ENCODE measurements around the gene DDX24. TPM values are rescaled to one million over a fixed set of nuclear protein-coding genes. Genes with fewer than 3 reads are reported as not detected.

DDX24 gene
- polyA plus RNA-seq, 3 donors: 51.2 to 68.0 (median 53.8) TPM

GRCh38 chr14:94042433-94043091 lies 38.4 kb downstream of the DDX24 start:
- no peak overlapping the region for H3K4me2 ChIP-seq (replicated peaks; ENCODE audit: extremely low read depth, low read length, poor library complexity, severe bottlenecking)
- TF ChIP-seq CTCF (IDR thresholded peaks at IDR 0.05): no peak
- no peak overlapping the region for H3K27ac ChIP-seq (ENCODE audit: low read depth in 1 of 2, low read length in 2 of 2)
- peaks cover 30 to 40% of the 10 kb centered on the region in 2 donors for H3K36me3 Mint-ChIP-seq
- no peaks in the 10 kb centered on the region for H3K4me1 Mint-ChIP-seq
- no peak overlapping the region for H3K4me3 Mint-ChIP-seq
- H2AFZ ChIP-seq (ENCODE audit: insufficient read depth, low read depth, low read length, poor library complexity, severe bottlenecking): no peak overlapping the region
- no peaks in the 10 kb centered on the region for H4K20me1 ChIP-seq (ENCODE audit: insufficient read depth, low read length)
- intact Hi-C loops (cut with micrococcal nuclease): no loop called here
- H3K79me2 ChIP-seq (ENCODE audit: insufficient read depth, low read length): no peaks in the 10 kb centered on the region
- H3K9me3 Mint-ChIP-seq: no peaks in the 10 kb centered on the region
- no peaks in the 10 kb centered on the region for H3K9me3 ChIP-seq (replicated peaks in 1 of 2; ENCODE audit: control insufficient read depth in 1 of 2, insufficient read depth in 1 of 2, low read length in 2 of 2)
- H3K27me3 ChIP-seq (ENCODE audit: control insufficient read depth in 2 of 2, insufficient read depth in 2 of 2, low read length in 2 of 2): no peaks in the 10 kb centered on the region
- no peaks in the 10 kb centered on the region for H3K4me1 ChIP-seq (ENCODE audit: control insufficient read depth in 1 of 2, insufficient read depth in 2 of 2, low read length in 2 of 2)
- no peak for DNase-seq
- no peak overlapping the region for H3K9ac ChIP-seq (ENCODE audit: insufficient read depth, low read length, poor library complexity, severe bottlenecking)
- H3K4me3 ChIP-seq (replicated peaks in 1 of 3; ENCODE audit: low read depth in 2 of 3, low read length in 3 of 3): no peak overlapping the region
- H3K27me3 Mint-ChIP-seq (ENCODE audit: low read depth in 3 of 3): peaks cover 0 to 1% (median 0%) of the 10 kb centered on the region in 3 donors
- H3K27ac Mint-ChIP-seq: no peak overlapping the region
- WGBS (ENCODE audit: insufficient coverage): 90% methylated on average over 12 of the region's 12 CpGs
- peaks cover 18 to 40% of the 10 kb centered on the region in 2 donors for H3K36me3 ChIP-seq (replicated peaks in 1 of 2; ENCODE audit: control insufficient read depth in 1 of 2, insufficient read depth in 2 of 2, low read length in 2 of 2)

- Histone ChIP-seq H3K4me2 (replicated peaks; ENCODE audit: extremely low read depth, low read length, poor library complexity, severe bottlenecking) (no peak overlapping the region), H3K9me3 (replicated peaks in 1 of 2; ENCODE audit: control insufficient read depth in 1 of 2, insufficient read depth in 1 of 2, low read length in 2 of 2) (no peaks in the 10 kb centered on the region), H3K9ac (ENCODE audit: insufficient read depth, low read length, poor library complexity, severe bottlenecking) (no peak overlapping the region), H3K36me3 (replicated peaks in 1 of 2; ENCODE audit: control insufficient read depth in 1 of 2, insufficient read depth in 2 of 2, low read length in 2 of 2) (peaks cover 11 to 32% of the 10 kb centered on the region in 2 donors), H3K4me1 (ENCODE audit: control insufficient read depth in 1 of 2, insufficient read depth in 2 of 2, low read length in 2 of 2) (no peaks in the 10 kb centered on the region), H3K27me3 (ENCODE audit: control insufficient read depth in 2 of 2, insufficient read depth in 2 of 2, low read length in 2 of 2) (no peaks in the 10 kb centered on the region), H3K4me3 (replicated peaks in 1 of 3; ENCODE audit: low read depth in 2 of 3, low read length in 3 of 3) (no peak overlapping the region), H3K79me2 (ENCODE audit: insufficient read depth, low read length) (no peaks in the 10 kb centered on the region), H3K27ac (ENCODE audit: low read depth in 1 of 2, low read length in 2 of 2) (no peak overlapping the region), H4K20me1 (ENCODE audit: insufficient read depth, low read length) (no peaks in the 10 kb centered on the region), H2AFZ (ENCODE audit: insufficient read depth, low read depth, low read length, poor library complexity, severe bottlenecking) (no peak overlapping the region)
- Mint-ChIP-seq H3K4me3 (no peak overlapping the region), H3K36me3 (peaks cover 24 to 33% of the 10 kb centered on the region in 2 donors), H3K4me1 (no peaks in the 10 kb centered on the region), H3K27ac (no peak overlapping the region), H3K27me3 (ENCODE audit: low read depth in 3 of 3) (peaks cover 0 to 1% (median 0%) of the 10 kb centered on the region in 3 donors), H3K9me3 (no peaks in the 10 kb centered on the region)
- TF ChIP-seq CTCF (IDR thresholded peaks at IDR 0.05): no peak
- intact Hi-C loops (cut with micrococcal nuclease): no loop called here
- DNase-seq: no peak
- WGBS (ENCODE audit: insufficient coverage): 97% methylated on average over 16 of the region's 18 CpGs
These were observed 39.3 kb downstream of the DDX24 start for GRCh38 chr14:94041551-94042346.

All from CD14-positive monocyte (primary cell).